Nucleus accumbens (tissue), 56 donors: ENCODE results near the gene COQ7.
A peak's percentile ranks its signal among the peaks of the same experiment; 100 is the strongest.

Experiments used
- DNase-seq, 56 donors: peaks; one replicate each; lab custom pipeline; 2025; lab: John Stamatoyannopoulos, UW

COQ7 gene

DNA sequence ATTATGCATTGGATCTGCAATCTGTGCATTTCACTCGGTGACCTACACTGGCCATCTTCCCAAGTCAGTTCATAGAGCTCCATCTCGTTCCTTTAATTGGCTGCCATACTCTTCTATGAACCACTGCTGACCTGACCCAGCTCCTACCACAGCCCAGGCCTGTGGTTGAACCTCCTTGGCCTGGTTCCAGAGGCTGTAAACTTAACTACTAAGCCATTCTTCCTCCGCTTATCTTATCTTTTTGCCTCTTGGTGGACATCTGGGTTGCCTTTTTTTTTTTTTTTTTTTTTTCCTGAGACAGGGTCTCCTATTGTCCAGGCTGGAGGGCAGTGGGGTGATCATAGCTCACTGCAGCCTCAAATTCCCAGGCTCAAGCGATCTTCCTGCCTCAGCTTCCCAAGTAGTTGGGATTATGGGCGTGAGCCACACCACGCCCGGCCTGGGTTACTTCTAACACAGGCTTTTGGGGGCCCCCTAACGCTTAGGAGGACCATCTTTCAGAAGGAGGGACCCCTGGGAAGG is 18.3 kb downstream of the COQ7 start:
- no peak for DNase-seq

DNA sequence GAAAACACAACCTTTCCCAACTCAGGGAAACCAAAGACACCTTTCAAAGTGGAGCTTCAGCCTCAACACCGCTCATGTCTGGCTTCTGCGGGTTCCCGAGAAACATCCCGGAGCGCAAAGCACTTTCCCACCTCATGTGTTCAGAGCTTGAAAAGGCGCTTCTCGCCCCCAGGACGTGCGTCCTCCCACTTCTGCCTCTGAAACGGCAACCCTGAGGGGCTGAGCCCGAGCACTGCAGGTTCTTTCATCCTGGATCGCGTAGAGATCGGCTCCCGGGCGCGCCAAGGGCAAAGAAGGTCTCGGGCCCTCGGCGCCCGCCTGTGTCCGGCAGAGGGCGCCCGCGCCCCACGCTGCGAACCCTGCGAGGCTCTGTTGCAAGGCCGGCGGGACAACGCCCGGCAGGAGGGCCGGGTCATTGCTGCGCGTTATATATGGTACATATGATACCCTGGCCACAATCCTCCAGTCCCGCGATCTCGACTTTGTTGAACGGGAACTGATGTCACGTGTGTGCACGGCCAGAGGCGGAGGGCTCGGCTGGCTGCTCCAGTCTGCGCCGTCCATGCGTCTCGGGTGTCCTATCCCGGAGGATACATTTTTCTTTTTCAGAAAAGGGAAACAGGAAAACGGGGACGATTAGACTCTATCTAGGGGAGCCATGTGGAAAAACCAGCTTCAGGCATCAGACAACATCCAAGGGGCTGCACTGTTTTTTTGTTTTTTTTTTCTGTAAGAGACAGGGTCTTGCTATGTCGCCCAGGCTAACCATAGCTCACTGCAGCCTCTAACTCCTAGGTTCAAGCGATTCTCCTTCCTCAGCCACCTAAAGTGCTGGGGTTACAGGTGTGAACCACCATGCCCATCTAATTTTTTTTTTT is 19.1 kb downstream of the COQ7 start:
- DNase-seq, result peak in 54 of 56 donors; percentile 7 to 87 (median 66)

GRCh38 chr16:19088341-19088916 is 21.0 kb downstream of the COQ7 start:
- DNase-seq, result no peak

DNA sequence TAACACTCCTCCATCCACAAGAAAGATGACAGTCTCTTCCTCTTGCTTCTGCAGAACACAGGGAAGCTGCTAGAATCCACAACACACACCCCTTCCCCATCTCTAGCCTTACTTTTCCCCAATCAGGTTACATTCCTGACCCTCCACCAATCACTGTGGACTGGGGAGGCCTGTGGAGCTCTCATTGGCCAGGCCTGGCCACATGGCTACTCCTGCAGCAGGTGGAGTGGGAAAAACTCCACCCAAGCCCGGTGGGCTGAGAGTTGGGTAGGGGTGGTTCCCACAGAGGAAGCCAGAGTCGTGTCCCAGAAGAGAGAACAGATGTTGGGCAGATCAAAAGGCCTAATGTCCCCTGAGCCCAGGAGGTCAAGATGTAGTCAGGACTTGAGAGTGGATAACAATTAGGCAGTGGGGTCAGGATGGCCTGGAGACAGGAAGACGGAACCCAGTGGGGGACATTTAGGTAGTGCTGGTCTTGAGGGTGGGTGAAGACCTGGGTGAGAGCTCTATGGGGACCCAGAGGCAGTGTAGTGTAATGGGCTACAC is 22.1 kb downstream of the COQ7 start:
- DNase-seq, result no peak

DNA sequence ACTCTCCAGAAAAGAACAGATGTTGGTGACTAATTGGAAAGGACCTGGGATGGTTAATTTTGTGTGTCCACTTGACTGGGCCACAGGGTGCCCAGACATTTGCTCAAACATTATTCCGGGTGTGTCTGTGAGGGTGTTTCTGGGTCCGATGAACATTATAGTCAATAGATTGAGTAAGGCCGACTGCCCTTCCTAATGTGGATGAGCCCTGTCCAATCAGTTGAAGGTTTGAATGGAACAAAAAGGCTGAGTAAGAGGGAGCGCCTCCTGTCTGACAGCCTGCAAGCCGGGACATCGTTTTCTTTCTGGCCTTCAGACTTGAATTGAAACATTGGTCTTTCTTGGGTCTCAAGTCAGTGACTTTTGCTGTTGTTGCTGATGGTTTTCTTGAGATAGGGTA is 23.5 kb downstream of the COQ7 start:
- no peak for DNase-seq

- DNase-seq, result no peak
Measured at GRCh38 chr16:19092653-19093410, 25.4 kb downstream of the COQ7 start.

- no peak for DNase-seq
Measured at GRCh38 chr16:19093631-19094541, 26.5 kb downstream of the COQ7 start.

DNA sequence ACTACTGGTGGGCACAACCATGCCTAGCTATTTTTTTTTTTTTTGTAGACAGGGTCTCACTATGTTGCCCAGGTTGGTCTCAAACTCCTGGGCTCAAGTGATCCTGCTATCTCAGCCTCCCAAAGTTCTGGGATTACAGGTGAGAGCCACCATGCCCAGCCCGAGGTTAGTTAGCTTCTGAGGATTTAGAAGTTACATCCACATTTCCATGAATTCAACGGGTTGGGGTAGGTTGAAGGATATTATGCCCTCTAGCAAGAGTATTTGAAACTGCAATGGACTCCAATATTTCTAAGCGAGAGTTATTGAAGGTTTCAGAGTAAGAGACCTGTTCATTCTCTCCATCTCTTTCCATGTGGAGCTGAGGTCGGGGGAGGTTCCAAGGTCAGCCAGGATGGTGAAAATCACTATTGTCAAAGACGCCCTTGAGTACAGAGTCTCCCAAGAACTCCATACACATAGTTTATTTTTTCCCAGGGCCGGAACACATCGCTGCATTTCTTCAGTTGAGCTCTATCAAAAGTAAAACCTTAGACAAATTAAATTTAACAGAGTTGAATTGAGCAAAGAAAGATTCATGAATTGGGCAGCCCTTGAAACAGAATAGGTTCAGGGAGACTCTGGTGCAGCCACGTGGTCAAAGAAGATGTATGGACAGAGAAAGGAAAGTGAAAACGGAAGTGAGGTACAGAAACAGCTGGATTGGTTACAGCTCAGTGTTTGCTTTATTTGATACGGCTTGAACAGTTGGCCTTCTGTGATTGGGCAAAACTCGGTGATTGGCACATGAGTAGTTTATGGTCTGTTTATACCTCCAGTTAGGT is 27.3 kb downstream of the COQ7 start:
- DNase-seq, result peak in 1 of 56 donors; percentile 1

DNA sequence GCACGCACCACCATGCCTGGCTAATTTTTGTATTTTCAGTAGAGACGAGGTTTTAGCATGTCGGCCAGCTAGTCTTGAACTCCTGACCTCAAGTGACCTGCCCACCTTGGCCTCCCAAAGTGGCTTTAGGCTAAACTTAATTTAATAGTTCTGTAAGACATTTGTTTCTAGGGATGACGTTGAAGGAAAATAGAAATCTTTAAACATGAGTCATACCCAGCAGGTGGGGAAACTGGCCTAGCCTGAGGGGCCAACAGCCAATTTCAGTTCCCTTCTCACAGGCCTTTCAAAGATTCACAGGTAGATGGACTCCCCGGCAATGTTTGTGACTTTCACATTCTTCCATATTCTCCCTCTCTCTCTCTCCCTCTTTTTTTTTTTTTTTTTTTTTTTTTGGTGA is 28.2 kb downstream of the COQ7 start:
- DNase-seq, result no peak

- no peak for DNase-seq
Measured at GRCh38 chr16:19098173-19098572, 30.8 kb downstream of the COQ7 start.

DNA sequence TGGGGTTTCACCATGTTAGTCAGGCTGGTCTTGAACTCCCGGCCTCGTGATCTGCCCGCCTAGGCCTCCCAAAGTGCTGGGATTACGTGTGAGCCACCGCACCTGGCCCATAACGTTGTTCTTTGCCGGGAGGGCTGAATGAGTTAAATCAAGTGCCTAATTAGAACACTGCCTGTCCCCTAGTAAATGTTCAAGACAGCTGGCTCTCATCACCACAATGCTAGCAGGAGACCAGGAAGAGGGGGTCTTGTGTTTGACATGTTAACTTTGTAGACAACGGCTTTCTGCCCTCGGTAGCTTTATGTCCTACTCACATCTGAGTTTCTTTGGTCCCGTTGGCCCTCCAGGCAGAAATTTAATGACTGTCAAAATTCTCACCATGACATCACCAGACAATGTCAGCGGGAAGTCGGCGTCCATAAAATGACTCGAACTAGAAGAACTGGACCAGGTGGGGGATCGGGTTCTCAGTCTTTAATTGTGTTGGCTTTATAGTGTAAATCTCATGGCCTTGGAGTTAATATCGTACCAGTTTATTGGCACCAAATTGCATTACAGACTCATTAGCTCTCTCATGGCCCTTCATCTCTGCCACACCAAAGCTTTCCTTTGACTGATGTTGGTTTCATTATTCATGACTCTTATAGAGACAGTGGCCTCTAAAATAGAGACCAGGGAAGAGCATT is 34.9 kb downstream of the COQ7 start:
- no peak for DNase-seq

DNA sequence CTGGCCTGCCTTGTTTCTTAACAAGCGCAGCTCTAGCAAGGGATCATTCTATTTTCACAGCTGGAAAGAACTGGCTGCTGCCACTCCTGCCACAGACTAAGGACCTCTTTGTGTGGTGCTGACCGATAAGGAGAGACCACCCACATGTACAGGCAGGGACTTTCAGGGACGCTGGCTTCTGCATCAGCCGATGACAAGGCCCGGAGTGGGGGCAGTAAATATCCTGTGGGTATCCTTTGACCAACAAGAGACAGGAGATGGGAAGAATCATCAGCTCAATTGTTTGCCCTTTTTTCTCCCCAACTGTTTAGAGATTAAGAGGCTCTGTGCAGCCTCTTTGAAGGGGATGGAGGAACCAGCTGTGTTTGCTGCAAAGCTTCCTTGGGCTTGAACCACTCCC is 37.2 kb downstream of the COQ7 start:
- DNase-seq, result no peak

- DNase-seq, result no peak
Measured at GRCh38 chr16:19105131-19105530, 37.7 kb downstream of the COQ7 start.

GRCh38 chr16:19105891-19106624 is 38.6 kb downstream of the COQ7 start:
- peak in 1 of 56 donors; percentile 13 for DNase-seq

DNA sequence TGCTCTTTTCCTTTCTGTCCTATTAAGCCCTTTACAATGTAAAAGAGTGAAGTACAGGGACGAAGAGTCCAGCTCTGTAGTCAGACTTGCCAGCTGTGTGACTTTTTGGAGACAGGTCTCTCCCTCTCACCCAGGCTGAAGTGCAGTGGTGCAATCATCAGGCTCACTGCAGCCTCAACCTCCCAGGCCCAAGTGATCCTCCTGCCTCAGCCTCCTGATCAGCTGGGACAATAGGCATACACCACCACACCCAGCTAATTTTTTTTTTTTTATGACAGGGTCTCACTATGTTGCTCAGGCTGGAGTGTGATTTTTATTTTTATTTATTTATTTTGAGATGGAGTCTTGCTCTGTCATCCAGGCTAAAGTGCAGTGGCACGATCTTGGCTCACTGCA is 39.2 kb downstream of the COQ7 start:
- no peak for DNase-seq

DNA sequence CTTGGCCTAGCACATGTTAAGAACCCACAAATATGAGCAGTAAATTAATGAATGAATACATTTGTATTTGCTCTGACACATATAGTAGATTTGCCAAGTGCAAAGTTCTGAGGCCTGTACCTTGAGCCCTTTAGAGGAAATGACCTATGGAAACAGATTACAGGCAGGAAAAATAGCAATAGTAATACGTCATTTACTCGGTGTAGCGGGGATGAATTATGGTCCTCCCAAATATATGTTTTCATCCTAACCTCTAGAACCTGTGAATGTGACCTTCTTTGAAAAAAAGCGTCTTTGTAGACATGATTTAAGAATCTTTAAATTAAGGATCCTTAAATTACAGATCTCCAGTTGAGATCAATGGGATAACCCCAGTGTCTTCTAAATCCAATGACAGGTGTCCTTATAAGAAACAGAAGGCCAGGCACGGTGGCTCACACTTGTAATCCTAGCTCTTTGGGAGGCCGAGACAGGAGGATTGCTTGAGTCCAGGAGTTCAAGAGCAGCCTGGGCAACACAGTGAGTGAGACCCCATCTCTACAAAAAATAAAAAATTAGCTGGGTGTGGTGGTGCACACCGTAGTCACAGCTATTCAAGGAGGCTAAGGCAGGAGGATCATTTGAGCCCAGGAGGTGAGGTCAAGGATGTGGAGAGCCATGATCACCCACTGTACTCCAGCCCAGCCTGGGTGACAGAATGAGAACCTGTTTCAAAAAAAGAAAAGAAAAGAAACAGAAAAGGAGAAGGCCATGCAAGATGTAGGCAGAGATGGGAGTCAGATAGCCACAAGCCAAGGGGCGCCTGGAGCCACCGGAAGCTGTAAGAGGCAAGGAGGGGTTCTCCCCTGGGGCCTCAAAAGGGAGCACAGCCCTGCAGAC is 41.2 kb downstream of the COQ7 start:
- DNase-seq, result no peak

DNA sequence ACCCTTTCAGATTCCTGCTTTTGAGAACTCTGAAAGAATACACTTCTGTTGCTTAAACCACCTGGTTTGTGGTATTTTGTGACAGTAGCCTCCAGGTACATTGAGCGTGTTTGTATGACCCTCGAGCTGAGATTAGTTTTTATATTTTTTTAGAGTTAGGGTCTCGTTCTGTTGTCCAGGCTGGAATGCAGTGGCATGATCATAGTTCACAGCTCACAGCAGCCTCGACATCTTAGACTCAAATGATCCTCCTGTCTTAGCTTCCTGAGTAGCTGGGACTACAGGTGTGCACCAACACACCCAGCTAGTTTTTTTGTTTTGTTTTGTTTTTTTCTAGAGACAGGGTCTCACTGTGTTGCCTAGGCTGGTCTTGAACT is 41.9 kb downstream of the COQ7 start:
- DNase-seq, result no peak
